ENCODE results near the gene ASTN2. TPM values are rescaled to one million over a fixed set of nuclear protein-coding genes. Genes with fewer than 3 reads are reported as not detected.

ASTN2 gene
- polyA plus RNA-seq, 4 donors: 13.7 to 15.5 (median 14.5) TPM

DNA sequence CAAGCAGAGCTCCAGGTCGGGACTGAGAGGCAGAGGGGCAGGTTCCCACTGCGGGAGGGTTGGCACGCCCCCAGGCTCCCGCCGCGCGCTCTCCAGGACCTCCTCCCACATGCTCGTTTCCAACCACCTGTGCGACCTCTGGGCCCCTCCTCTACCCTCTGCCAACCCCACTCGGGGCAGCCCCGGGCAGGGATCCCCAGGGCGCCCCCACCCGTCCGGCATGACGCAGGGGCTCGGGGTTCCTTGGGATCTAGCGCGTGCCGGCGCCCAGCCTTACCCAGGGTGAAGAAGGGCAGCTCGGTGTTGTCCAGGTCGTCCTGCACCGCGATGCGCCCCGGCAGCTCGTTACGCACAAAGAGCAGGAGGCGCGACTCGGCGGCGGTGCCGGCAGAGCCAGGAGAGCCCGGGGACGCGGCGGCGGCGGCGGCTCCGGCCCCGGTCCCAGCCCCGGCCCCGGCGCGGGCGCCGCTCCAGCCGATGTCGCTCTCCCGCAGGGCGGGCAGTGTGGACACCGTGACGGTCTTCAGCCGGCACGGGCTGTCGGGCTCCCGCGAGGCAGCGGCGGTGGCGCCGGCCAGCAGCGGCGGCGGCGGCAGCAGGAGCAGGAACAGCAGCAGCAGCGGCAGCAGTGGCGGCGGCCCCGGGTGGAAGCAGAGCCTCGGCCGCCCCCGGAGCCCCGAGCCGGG, 494 bp downstream of the ASTN2 start:
- no peak for DNase-seq (ENCODE audit: low read depth in 4 of 4, low spot score in 2 of 4)

GRCh38 chr9:117413346-117414219, 1.3 kb downstream of the ASTN2 start:
- no peak for DNase-seq (ENCODE audit: low read depth in 4 of 4, low spot score in 2 of 4)

- DNase-seq (ENCODE audit: low read depth in 4 of 4, low spot score in 2 of 4): no peak
Measured at GRCh38 chr9:117412841-117413240, 2.0 kb downstream of the ASTN2 start.

GRCh38 chr9:117412006-117412715, 2.7 kb downstream of the ASTN2 start:
- DNase-seq (ENCODE audit: low read depth in 4 of 4, low spot score in 2 of 4): no peak

DNA sequence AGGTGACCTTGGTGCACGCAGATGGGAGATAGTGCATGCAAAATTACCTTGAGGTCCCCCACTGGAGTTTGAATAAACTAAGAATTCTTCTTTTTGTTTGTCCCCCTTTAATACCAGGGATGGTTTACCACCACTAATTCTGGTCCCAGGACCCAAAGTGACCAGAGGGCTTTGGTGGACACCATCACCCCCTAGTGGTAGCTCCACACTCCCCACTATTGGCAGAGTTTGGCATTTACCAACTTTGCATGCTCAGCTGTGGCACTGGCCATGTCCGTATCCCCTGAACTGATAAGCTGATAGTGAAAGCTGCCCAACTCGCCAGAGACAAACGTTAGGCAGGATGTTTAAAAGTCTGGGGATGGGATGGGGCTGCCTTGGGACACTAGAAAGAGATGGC, 3.3 kb downstream of the ASTN2 start:
- DNase-seq (ENCODE audit: low read depth in 4 of 4, low spot score in 2 of 4): no peak

GRCh38 chr9:117409321-117409720, 5.5 kb downstream of the ASTN2 start:
- DNase-seq (ENCODE audit: low read depth in 4 of 4, low spot score in 2 of 4): no peak

- no peak for DNase-seq (ENCODE audit: low read depth in 4 of 4, low spot score in 2 of 4)
Measured at GRCh38 chr9:117407436-117408022, 7.3 kb downstream of the ASTN2 start.

DNA sequence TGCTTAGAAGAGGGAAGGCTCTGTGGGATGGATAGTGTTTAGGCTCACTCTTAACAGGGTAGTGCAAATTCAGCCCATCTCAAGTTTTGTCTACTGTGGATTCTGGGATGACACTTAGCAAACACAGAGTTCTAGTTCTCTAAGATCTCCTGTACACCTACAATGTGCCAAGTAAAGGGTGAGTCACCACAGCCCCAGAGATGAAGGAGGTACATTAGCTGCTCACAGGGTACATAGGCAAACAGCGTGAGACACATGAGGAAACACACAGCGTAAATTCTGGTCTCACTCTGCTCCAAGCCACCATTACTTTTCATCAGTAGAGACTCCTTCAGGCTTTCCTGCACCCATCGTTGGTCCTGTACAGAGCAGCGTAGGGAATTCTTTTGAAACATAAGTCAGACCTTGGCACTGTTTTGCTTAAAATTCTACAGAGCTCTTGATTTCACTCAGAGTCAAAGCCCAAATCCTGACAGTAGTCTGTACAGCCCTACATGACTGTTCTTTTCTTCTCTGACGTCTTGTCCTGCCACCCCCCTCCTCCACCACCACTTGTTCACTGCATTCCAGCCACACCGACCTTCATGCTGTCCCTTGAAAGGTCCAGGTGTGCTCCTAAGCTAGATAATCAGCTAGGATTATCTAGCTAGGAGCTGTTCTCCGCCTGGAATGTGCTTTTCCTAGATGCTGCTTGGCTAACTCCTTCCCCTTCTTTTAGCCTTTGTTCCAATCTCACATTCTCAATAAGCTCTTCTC, 8.7 kb downstream of the ASTN2 start:
- DNase-seq (ENCODE audit: low read depth in 4 of 4, low spot score in 2 of 4): no peak

- DNase-seq (ENCODE audit: low read depth in 4 of 4, low spot score in 2 of 4): no peak
Measured at GRCh38 chr9:117403848-117404247, 11.0 kb downstream of the ASTN2 start.

DNA sequence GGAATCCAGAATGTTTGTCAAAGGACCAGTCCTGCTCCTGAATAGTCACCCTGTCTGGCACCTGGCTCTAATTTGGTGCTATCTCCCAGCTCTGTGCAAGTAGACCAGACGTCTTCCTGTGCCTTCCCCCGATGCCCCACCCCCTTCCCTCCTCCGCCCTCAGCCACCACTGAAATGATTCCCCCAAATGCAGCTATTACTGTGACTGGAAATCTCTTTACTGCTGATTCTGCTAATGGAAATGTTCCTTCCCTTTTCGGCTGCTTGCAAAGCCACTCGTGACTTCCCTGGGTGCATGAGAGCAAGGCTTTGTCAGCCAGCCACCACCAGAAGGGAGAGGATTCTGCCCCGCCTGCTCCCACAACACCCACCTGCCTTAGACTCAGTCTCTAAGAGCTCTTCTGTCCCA, 11.4 kb downstream of the ASTN2 start:
- no peak for DNase-seq (ENCODE audit: low read depth in 4 of 4, low spot score in 2 of 4)

GRCh38 chr9:117400171-117400570, 14.7 kb downstream of the ASTN2 start:
- DNase-seq (ENCODE audit: low read depth in 4 of 4, low spot score in 2 of 4): no peak

- DNase-seq (ENCODE audit: low read depth in 4 of 4, low spot score in 2 of 4): no peak
Measured at GRCh38 chr9:117395151-117395650, 19.7 kb downstream of the ASTN2 start.

DNA sequence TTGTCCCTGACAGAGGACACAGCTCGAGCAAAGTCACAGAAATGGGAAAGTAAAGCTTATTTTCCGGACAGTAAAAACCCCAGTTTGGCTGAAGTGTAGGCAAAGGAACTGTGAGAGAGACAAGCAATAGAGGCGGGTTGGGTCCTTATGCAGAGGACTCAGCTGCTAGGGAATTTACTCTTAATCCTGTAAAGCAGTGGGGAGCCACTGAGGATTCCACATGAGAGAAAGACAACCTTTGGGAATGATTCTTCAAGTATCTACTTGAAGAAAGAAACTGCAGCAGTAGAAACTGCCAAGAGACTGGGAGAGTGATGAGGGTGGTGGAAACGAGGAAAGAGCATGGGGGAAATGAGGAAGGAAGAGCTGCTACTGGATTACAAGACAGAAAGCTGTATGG, 20.2 kb downstream of the ASTN2 start:
- no peak for DNase-seq (ENCODE audit: low read depth in 4 of 4, low spot score in 2 of 4)

- DNase-seq (ENCODE audit: low read depth in 4 of 4, low spot score in 2 of 4): no peak
Measured at GRCh38 chr9:117392992-117393391, 21.9 kb downstream of the ASTN2 start.

GRCh38 chr9:117387422-117387821, 27.4 kb downstream of the ASTN2 start:
- DNase-seq (ENCODE audit: low read depth in 4 of 4, low spot score in 2 of 4): no peak

DNA sequence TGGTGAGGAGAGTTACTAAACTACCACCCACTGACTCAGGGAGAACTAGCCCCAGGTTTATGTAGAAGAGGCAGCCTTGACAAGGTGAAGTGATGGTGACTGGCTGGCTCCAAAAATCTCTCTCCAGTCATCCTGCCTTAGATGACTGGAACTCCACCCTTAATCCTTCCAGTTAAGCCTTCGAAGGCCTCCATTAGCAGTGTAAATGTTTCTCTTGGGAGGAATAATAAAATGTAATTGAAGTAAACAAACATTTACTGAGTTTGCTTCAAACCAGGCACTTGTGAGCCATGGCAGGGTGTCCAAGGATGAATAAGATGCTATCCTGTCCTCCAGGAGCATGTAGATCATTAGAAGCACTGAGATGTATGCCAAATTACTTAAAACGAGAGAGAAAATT, 35.5 kb downstream of the ASTN2 start:
- DNase-seq (ENCODE audit: low read depth in 4 of 4, low spot score in 2 of 4): no peak

- DNase-seq (ENCODE audit: low read depth in 4 of 4, low spot score in 2 of 4): no peak
Measured at GRCh38 chr9:117377046-117377445, 37.8 kb downstream of the ASTN2 start.

DNA sequence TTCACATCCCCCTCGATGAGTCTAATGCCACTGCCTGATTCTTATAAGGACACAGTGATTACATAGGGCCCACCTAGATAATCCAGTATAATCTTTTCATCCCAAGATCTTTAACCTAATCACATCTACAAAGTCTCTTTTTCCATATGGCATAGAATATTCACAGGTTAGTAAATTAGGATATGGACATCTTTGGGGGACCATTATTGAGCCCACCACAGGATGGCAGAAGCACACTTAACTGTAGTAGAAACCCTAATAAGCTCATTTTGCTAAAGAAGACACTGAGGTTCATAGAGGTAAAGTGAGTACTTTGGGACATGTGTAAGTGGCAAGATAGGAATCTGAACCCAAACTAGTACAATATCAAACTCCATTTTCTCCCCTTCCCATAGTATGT, 38.9 kb downstream of the ASTN2 start:
- DNase-seq (ENCODE audit: low read depth in 4 of 4, low spot score in 2 of 4): no peak

GRCh38 chr9:117374076-117374725, 40.7 kb downstream of the ASTN2 start:
- no peak for DNase-seq (ENCODE audit: low read depth in 4 of 4, low spot score in 2 of 4)
